H1 (cell line): ENCODE results near the gene OR56A3. TPM values are rescaled to one million over a fixed set of nuclear protein-coding genes. Genes with fewer than 3 reads are reported as not detected.

Source experiments
- CHD2 ChIP-seq: IDR thresholded peaks from 2 replicates; pipeline ENCODE4 v1.6.1; 2012; ENCODE audit warnings: low read length, improper control_type of control experiment
- CTCF ChIP-seq, 3 experiments: IDR thresholded peaks; 1 replicate in 2 of 3; 2 replicates in 1 of 3; pipeline versions ENCODE4 v1.5.1 to v1.6.1; 2011; ENCODE audit warnings: low read length in 3 of 3, mild to moderate bottlenecking in 3 of 3, inconsistent platforms in 2 of 3, low read depth in 1 of 3, moderate library complexity in 1 of 3; ENCODE audit not compliant: insufficient read depth in 1 of 3; ENCODE audit errors: control extremely low read depth in 1 of 3
- YY1 ChIP-seq: IDR thresholded peaks from 2 replicates; pipeline ENCODE4 v1.6.1; 2011; ENCODE audit warnings: low read depth, mild to moderate bottlenecking, low read length
- polyA plus RNA-seq, 7 experiments: library from polyadenylated mRNA; depleted of rRNA in 3 of 7; stranded (reverse) in 5 of 7; unstranded in 2 of 7; fragments of >200 nt in 5 of 7; fragments of 200-250 nt in 2 of 7; gene quantifications; 1 replicate in 5 of 7; 2 replicates in 1 of 7; 4 replicates in 1 of 7; pipeline versions ENCODE4 v1.2.1 to v1.2.3, GENCODE V29; 2011 to 2013; ENCODE audit warnings: missing spikeins in 2 of 7, mixed read lengths in 2 of 7
- total RNA-seq: library from RNA; stranded (reverse); fragmentation: NEBNext Ultra II Directional; extraction: Animal tissue kit (Norgen Biotek cat#: 25700); gene quantifications from 2 replicates; pipeline ENCODE4 v1.2.1, GENCODE V29; 2021

OR56A3 gene
- total and polyA plus RNA-seq, 2 of the 8 experiments (the other 6 are each of a cell fraction or from before 2014, with no cell fraction given): not detected

DNA sequence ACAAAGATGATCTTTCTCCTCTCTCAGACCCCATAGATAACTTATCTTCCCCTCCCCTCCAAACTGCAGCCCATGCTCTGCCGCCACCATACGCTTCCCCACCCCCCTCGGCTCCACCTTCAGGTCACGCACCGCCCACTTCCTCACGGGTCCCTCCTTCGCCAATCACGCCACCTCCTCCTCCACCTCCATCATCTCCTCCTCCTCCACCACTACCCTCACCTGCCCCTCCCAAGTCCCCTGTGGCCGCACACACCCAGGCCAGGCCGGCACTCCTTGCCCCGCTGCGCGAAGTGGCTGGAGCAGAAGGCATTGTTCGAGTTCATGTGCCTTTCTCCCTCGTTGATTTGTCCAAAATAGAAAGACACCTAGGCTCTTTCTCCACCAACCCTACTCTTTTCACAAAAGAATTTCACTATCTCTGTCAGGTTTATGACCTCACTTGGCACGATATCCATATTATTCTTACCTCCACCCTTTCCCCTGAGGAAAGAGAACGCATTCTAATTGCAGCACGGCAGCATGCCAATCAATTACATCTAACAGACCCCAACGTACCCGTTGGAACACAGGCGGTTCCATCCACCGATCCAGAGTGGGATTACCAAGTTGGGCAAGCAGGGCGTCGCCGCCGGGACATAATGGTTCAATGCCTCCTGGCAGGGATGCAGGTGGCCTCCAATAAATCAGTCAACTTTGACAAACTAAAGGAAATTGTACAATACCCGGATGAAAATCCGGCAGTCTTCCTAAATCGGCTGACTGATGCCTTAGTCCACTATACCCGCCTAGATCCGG lies 12.3 kb upstream of the OR56A3 start (continued):
- no peak for TF ChIP-seq CTCF (IDR thresholded peaks at IDR 0.05; ENCODE audit: control extremely low read depth in 1 of 3, insufficient read depth in 1 of 3, low read depth in 1 of 3, low read length in 3 of 3)
- no peak for TF ChIP-seq YY1
- TF ChIP-seq CHD2: no peak
